ENCODE data around the gene HOXA9.
A peak's percentile ranks its signal among the peaks of the same experiment; 100 is the strongest.

Gene HOXA9

DNA sequence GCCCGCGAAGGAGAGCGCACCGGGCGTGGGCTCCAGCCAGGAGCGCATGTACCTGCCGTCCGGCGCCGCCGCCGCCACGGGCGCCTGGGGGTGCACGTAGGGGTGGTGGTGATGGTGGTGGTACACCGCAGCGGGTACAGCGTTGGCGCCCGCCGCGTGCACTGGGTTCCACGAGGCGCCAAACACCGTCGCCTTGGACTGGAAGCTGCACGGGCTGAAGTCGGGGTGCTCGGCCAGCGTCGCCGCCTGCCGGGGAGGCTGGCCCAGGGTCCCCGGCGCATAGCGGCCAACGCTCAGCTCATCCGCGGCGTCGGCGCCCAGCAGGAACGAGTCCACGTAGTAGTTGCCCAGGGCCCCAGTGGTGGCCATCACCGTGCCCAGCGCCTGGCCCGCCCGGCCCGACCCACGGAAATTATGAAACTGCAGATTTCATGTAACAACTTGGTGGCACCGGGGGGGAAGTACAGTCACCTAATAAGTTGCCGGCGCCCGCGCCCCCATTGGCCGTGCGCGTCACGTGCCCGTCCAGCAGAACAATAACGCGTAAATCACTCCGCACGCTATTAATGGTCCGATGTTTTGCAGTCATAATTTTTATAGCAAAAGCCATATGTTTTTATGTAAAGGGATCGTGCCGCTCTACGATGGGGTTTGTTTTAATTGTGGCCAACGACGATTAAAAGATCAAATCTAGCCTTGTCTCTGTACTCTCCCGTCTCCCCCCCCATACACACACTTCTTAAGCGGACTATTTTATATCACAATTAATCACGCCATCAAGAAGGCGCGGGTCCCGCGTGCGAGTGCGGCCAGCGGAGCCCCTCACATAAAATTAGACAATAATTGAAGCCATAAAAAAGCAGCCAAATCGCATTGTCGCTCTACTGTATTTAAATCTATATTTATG, at the start of gene HOXA9:
TSS of gene HOXA9 (minus strand) at position 449 of the 907 bp plus-strand sequence. CDS start at position 369, 80 bp downstream.
- peaks cover 73% of the 10 kb centered on the region for H3K27me3 Mint-ChIP-seq
- no peaks in the 10 kb centered on the region for H3K9me3 Mint-ChIP-seq
- H3K4me1 Mint-ChIP-seq, result peaks cover 14% of the 10 kb centered on the region
- H3K36me3 Mint-ChIP-seq, result no peaks in the 10 kb centered on the region
- no peak for ATAC-seq
- peak within 1 kb of the TSS; percentile 31 for H3K4me3 Mint-ChIP-seq
- no peak within 1 kb of the TSS for H3K27ac Mint-ChIP-seq

- Mint-ChIP-seq H3K36me3 (no peaks in the 10 kb centered on the region), H3K27ac (no peak overlapping the region), H3K9me3 (no peaks in the 10 kb centered on the region), H3K4me1 (peaks cover 23% of the 10 kb centered on the region), H3K4me3 (no peak overlapping the region), H3K27me3 (peaks cover 99% of the 10 kb centered on the region)
- ATAC-seq, result no peak
Measured at GRCh38 chr7:27214239-27214950, 49.1 kb upstream of the HOXA9 start.

- ATAC-seq, result no peak
- Mint-ChIP-seq H3K4me3 (no peak overlapping the region), H3K27ac (no peak overlapping the region), H3K36me3 (no peaks in the 10 kb centered on the region), H3K27me3 (peaks cover 99% of the 10 kb centered on the region), H3K4me1 (peaks cover 23% of the 10 kb centered on the region), H3K9me3 (no peaks in the 10 kb centered on the region)
Measured at GRCh38 chr7:27213433-27214238, 48.3 kb upstream of the HOXA9 start.

DNA sequence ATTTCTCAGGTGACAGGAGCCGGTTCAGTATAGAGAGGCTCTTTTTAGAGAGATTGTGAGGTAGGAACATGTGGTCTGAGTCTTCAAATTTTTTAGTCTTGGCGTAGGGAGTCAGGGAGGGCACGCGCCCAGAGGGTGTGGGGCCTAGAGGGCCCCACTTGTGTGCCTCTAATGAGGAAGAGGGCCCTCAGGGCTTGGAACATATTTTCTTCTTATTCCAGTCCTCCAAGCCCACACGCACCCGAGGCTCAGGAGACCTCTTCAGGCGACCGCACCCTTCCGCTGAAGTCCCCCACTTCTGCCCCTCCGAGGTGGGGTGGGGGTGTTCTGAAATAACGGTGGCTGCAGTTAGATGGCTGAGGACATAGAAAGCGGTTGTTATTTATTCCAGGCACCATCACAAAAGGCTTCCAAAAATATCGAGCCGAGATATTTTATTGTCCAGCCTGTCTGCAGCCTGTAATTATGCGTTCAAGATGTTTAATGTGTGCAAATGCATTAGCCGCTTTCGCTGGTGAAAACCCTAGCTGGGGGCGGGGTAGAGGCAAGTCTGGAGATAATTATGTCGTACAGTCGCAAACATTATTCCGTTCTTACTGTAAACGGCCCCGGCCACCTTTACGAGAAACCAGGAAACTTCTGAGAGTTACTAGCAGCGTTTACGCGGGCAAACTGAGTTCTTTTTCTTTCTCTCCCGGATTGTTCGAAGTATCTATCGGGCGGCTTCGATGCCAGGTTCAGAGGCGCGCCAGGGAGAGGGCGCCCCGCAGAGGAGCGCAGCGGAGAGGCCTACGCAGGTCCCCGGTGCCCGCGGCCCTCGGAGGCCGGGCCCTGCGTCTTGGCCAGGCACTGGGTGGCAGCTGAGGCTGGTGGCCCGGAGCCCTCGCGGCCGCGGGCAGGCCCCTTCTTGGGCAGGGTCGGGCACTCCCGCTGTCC, 47.4 kb upstream of the HOXA9 start:
- Mint-ChIP-seq H3K4me3 (no peak overlapping the region), H3K4me1 (peaks cover 23% of the 10 kb centered on the region)
- no peak for ATAC-seq

GRCh38 chr7:27211764-27212204, 46.4 kb upstream of the HOXA9 start:
- H3K4me3 Mint-ChIP-seq, result no peak overlapping the region
- no peak for ATAC-seq
- no peak overlapping the region for H3K27ac Mint-ChIP-seq
- peaks cover 23% of the 10 kb centered on the region for H3K4me1 Mint-ChIP-seq
- no peaks in the 10 kb centered on the region for H3K9me3 Mint-ChIP-seq
- H3K36me3 Mint-ChIP-seq, result no peaks in the 10 kb centered on the region
- H3K27me3 Mint-ChIP-seq, result peaks cover 99% of the 10 kb centered on the region

More for the DNA sequence above, 47.4 kb upstream of the HOXA9 start:
- no peak overlapping the region for H3K27ac Mint-ChIP-seq
- no peaks in the 10 kb centered on the region for H3K9me3 Mint-ChIP-seq
- H3K36me3 Mint-ChIP-seq, result no peaks in the 10 kb centered on the region
- peaks cover 99% of the 10 kb centered on the region for H3K27me3 Mint-ChIP-seq

GRCh38 chr7:27211084-27211446, 45.7 kb upstream of the HOXA9 start:
- ATAC-seq, result no peak
- H3K36me3 Mint-ChIP-seq, result no peaks in the 10 kb centered on the region
- H3K27me3 Mint-ChIP-seq, result peaks cover 99% of the 10 kb centered on the region
- H3K4me1 Mint-ChIP-seq, result peaks cover 24% of the 10 kb centered on the region
- H3K27ac Mint-ChIP-seq, result no peak overlapping the region
- no peak overlapping the region for H3K4me3 Mint-ChIP-seq
- H3K9me3 Mint-ChIP-seq, result no peaks in the 10 kb centered on the region

- Mint-ChIP-seq H3K4me3 (peak overlapping the region; percentile 58), H3K4me1 (peaks cover 29% of the 10 kb centered on the region), H3K27me3 (peaks cover 99% of the 10 kb centered on the region), H3K36me3 (no peaks in the 10 kb centered on the region), H3K9me3 (no peaks in the 10 kb centered on the region), H3K27ac (no peak overlapping the region)
- ATAC-seq, result peak; percentile 61
Measured at GRCh38 chr7:27210441-27211083, 45.2 kb upstream of the HOXA9 start.

DNA sequence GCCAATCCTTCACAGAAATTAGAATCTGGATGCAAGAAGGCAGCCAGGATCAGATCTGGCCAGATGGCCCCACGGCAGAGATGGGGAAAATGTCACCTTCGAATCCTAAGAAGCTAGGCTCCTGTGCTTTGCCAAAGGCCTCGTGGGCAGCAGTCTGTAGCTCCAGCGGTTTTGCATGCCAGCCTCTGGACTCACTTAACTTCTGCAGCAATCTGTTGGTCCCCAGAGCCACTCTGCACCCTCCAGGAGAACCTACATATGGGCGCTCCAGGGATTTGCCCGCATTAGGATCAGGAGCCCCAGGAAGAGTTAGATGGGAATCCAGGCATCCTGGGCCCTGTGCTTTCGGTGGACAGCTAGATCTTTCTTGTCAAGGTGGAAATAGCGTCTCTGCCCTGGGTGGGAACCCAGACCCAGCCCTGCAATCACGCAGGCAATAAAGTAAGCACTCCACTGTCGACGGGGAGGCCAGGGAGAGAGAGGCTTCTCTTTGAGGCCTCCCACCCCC, 44.6 kb upstream of the HOXA9 start:
- H3K4me1 Mint-ChIP-seq, result peaks cover 31% of the 10 kb centered on the region
- H3K9me3 Mint-ChIP-seq, result no peaks in the 10 kb centered on the region
- no peak for ATAC-seq
- H3K4me3 Mint-ChIP-seq, result peak overlapping the region; percentile 58
- no peak overlapping the region for H3K27ac Mint-ChIP-seq
- peaks cover 99% of the 10 kb centered on the region for H3K27me3 Mint-ChIP-seq
- H3K36me3 Mint-ChIP-seq, result no peaks in the 10 kb centered on the region

- peaks cover 31% of the 10 kb centered on the region for H3K4me1 Mint-ChIP-seq
- no peak overlapping the region for H3K4me3 Mint-ChIP-seq
- no peak for ATAC-seq
- H3K27ac Mint-ChIP-seq, result no peak overlapping the region
- peaks cover 99% of the 10 kb centered on the region for H3K27me3 Mint-ChIP-seq
- no peaks in the 10 kb centered on the region for H3K9me3 Mint-ChIP-seq
- no peaks in the 10 kb centered on the region for H3K36me3 Mint-ChIP-seq
Measured at GRCh38 chr7:27208998-27209397, 43.7 kb upstream of the HOXA9 start.

DNA sequence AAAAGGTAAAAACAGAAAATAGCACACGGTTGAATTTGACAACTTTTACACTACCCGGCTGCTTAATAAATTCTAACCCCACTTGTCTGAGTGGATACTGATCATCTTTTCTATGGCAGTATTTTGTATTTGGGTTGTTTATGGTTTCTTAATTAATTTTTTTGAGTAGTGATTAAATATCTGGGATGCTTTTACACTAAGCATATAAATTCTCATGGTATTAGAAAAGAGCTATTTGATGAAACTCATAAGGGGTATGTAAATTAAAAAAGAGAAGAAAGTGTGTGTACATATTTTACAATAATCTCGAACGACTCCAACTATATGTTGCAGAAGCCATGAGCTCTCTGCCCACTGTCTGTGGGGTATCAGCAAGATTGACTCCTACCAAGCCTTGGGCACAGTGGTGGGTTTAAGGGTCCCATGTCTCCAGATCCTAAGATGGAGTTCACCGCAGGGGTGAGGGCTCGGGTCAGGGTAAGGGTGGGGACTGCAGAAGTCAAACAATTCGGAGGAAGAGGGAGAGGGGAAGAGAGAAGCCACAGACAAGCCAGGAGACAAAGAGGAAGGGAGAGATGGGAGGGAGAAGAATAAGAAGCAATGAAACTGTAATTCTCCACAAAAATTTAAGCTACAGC, 42.1 kb upstream of the HOXA9 start:
- H3K4me3 Mint-ChIP-seq, result no peak overlapping the region
- no peaks in the 10 kb centered on the region for H3K36me3 Mint-ChIP-seq
- H3K4me1 Mint-ChIP-seq, result peaks cover 19% of the 10 kb centered on the region
- ATAC-seq, result no peak
- H3K9me3 Mint-ChIP-seq, result no peaks in the 10 kb centered on the region
- peaks cover 100% of the 10 kb centered on the region for H3K27me3 Mint-ChIP-seq
- no peak overlapping the region for H3K27ac Mint-ChIP-seq

DNA sequence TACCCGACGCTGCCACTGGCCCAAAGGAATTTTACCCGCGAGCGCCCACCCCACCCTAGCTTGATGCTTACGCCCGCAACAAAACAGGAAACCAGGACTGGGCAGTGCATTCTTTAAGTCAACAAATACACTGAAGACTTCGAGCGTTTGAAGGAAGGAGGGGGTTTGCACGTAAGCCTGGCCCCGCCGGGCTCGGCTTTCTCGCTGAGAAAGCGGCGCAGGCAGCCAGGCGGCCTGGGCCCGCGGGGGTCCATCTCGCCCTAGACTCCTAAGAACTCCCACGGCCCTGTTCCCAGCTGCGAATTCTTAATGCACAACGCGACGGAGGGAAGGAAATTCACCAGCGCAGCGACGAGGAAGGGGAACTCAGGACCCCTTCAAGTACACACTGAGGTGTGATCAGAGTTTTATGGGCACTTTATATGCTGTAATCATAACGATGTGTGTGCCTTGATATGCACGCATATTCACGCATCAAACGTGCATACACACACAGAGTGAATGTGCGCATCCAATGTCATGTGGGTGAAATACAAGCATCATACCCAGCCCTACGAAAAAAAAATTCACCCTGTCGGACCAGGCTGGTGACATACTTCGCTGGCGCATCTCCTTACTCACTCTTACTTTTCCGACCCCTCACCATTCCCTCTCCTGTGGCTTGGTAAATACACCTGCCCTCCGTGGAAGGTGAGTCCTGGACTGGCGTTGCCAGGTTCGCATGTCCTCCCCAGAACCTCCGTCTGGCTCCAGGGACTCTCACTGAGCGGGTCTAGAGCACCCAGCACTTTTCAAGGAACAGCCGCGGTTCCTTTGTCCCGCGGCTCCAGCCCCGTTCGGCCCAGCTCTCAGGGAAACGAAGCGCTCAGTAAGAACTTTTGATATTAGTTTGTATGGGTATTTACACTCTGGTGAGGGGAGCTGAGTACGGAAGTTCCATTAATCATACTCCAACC, 40.3 kb upstream of the HOXA9 start:
- ATAC-seq, result no peak
- no peaks in the 10 kb centered on the region for H3K36me3 Mint-ChIP-seq
- H3K4me3 Mint-ChIP-seq, result no peak overlapping the region
- H3K4me1 Mint-ChIP-seq, result peaks cover 32% of the 10 kb centered on the region
- no peak overlapping the region for H3K27ac Mint-ChIP-seq
- no peaks in the 10 kb centered on the region for H3K9me3 Mint-ChIP-seq
- H3K27me3 Mint-ChIP-seq, result peaks cover 100% of the 10 kb centered on the region

- H3K9me3 Mint-ChIP-seq, result no peaks in the 10 kb centered on the region
- H3K27me3 Mint-ChIP-seq, result peaks cover 100% of the 10 kb centered on the region
- ATAC-seq, result no peak
- H3K4me3 Mint-ChIP-seq, result no peak overlapping the region
- H3K27ac Mint-ChIP-seq, result no peak overlapping the region
- no peaks in the 10 kb centered on the region for H3K36me3 Mint-ChIP-seq
- peaks cover 32% of the 10 kb centered on the region for H3K4me1 Mint-ChIP-seq
Measured at GRCh38 chr7:27204851-27205322, 39.5 kb upstream of the HOXA9 start.

Measured in stimulated activated memory B cell treated with anti-CD40 and anti-IgM and Interleukin-4, amounts not matched to agents 10 μg/mL and 1 μg/mL and 100 μg/mL, for 72 hours (primary cell).